HG03457 (cell line): Measurements from ENCODE around the gene LAMA2.

Experiments
- ATAC-seq: cut with Tn5 transposase; IDR thresholded peaks from one replicate; pipeline ENCODE4 v1.9.1; 2021; ENCODE audit warnings: moderate number of reproducible peaks; ENCODE audit not compliant: unreplicated experiment

The LAMA2 gene

GRCh38 chr6:128892079-128892478, 9.1 kb downstream of the LAMA2 start:
- no peak for ATAC-seq

- no peak for ATAC-seq
Observed at GRCh38 chr6:128899341-128900050, 16.6 kb downstream of the LAMA2 start.

DNA sequence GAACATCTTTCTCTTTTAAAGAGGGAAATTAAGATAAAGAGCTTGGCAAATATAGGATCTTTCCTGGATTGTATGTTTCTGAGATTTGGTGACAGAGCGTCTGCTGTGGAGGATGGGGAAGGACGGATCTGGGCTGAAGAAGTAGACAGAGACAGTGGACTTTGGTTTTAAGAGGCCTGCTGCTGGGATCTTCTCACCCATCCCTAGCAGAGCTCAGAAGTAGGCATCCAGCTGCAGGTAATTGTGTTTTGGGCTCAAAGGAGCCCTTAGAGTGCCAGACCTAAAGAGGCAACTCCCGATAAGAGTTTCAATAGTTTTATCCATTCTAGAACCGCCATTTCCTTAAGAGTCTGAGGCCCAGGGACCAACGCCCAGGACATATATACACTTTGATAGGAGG, 20.8 kb downstream of the LAMA2 start:
- ATAC-seq = no peak

DNA sequence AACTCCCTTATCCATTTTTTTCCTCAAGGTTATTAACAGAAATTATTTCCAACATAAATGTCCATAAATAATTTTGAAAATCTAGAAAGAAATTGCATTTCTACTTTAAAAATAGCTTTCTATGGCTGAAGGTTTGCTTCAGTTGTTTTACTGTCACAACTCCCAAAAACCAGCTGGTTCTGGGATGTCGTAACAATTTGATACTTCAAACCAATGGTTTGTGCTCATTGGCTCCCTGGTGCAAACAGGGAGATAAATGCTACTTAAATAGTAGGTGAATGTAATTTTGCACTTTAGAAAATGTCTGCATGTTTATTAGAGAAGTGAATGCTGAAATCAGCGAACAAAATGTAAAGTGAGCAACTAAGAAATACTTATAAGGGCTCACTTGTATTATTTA, 31.1 kb downstream of the LAMA2 start:
- ATAC-seq = no peak

DNA sequence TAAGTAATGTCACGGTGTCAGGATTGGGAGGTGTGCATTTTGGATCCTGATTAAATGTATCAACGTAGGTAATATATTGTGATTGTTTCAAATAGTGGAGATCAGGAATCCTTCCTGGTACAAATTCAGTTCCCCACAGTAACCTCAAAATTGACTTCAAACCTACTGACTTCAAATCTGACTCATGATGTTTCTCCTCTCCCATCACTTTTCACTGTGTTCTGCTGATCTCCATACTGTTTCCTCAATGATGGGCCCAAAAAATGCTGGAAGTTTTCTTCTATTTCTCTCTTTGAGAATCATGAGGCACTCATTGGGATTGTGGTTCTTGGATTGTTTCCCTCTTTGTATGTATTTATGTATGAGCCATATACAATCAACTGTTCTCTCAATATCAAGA, 35.9 kb downstream of the LAMA2 start:
- ATAC-seq = no peak

- ATAC-seq = no peak
Observed at GRCh38 chr6:128919412-128920180, 36.7 kb downstream of the LAMA2 start.

GRCh38 chr6:128925765-128926164, 42.8 kb downstream of the LAMA2 start:
- ATAC-seq = no peak

DNA sequence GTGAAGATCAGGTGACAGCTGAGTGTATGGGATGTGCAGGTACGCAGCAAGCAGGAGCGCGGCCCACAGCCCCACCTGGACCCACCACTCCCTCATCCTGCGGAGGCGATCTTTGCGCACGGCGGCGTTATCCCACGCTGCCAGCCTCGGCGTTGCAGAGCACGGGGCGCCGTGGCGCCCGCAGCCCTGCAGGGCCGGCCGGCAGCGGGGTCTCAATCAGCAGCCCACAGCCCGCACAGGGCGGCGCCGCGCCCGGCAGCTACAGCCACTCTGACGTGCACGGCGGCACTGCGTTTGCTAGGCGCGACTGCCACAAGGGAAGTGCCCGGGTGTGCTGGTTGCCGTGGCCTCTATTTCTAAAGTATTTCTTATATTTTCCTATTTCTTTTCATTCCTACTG, 46.9 kb downstream of the LAMA2 start:
- no peak for ATAC-seq

GRCh38 chr6:128930321-128930720, 47.4 kb downstream of the LAMA2 start:
- ATAC-seq = no peak

- no peak for ATAC-seq
Observed at GRCh38 chr6:128932061-128932460, 49.1 kb downstream of the LAMA2 start.

DNA sequence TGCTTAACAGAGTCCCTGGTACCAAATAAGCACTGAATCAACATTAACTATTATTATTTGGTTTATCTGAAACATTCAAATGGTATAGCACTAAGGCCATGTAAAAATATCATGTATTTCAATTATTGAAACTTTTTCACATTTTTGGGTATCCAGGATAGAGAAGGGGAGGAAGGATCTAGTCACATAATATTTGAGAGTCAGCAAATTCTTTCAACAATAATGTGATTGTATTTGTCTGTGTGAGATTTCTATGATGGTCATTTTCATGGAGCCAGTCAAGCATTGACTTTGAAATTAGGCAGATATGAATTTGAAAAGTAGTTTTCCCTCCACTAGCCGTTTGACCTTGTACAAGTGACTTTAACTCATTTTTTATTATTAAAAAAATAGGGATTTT, 67.9 kb downstream of the LAMA2 start:
- no peak for ATAC-seq

- no peak for ATAC-seq
Observed at GRCh38 chr6:128952902-128953301, 70.0 kb downstream of the LAMA2 start.

GRCh38 chr6:128954308-128955043, 71.5 kb downstream of the LAMA2 start:
- ATAC-seq = no peak

GRCh38 chr6:128963561-128963960, 80.6 kb downstream of the LAMA2 start:
- no peak for ATAC-seq

- no peak for ATAC-seq
Observed at GRCh38 chr6:128964233-128964755, 81.4 kb downstream of the LAMA2 start.

DNA sequence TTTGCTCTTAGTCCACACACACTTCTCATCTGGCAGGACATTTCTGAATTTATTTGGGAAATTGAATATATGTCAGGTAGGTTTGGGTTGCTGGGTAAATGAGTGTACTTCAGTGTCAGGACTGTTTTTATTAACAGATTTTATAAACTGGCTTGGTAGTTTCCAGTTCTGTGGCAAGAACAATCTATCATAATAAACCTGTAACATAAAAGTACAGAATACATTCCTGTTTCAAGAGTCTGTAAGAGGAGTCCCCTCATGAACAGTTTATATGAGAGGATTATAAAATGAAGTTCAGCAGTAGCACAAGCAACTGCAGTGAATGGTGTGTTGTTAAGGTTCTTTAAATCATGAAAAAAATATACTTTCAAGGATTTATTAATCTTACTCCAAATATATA, 81.8 kb downstream of the LAMA2 start:
- no peak for ATAC-seq

DNA sequence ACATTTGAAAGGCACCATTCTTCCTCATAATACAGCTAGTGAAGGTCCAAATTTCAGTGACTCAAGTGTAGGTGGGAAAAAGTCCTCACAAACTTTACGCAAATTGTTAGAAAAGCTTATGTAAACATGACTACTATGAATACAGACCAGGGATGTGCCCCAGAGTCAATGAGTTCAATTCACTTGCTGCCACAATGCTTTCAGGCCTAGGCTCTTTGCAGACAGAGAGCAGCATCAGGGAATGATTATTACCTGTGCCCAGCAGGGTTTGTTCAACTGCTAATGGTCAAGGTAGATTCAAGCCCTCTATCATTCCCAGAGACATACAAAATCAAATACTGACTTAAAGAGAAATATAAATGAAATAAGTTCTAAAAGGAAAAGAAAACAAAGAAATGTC, 84.0 kb downstream of the LAMA2 start:
- no peak for ATAC-seq

DNA sequence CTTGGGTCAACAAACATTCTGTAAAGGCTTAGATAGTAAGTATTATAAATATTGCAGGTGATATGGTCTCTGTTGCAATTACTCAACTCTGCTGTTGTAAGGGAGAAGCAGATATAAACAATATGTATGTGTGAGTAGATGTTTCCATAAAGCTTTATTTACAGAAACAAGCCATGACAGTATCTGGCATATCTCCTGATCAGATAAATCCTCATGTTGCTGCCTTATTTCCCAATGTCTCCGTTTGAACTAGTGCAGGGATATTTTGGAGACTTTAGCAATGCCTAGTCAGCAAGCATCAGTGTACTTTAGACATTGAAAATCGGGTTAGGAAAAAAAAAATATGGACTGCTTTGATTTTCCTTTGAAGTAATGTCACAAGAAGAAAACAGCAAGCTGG, 96.1 kb downstream of the LAMA2 start:
- no peak for ATAC-seq

- no peak for ATAC-seq
Observed at GRCh38 chr6:128981716-128982115, 98.8 kb downstream of the LAMA2 start.

GRCh38 chr6:128990360-128990759, 107.4 kb downstream of the LAMA2 start:
- no peak for ATAC-seq

- no peak for ATAC-seq
Observed at GRCh38 chr6:128990915-128991314, 108.0 kb downstream of the LAMA2 start.

- ATAC-seq = no peak
Observed at GRCh38 chr6:128993166-128993565, 110.2 kb downstream of the LAMA2 start.
